Transverse colon (tissue), 4 donors: ENCODE data around the gene CES5A.
"Not testable (repeated sequence)": the region's sequence is repeated elsewhere in the genome, so short reads cannot be mapped to it uniquely, and the experiment has no call there.

ENCODE experiments used
- CTCF ChIP-seq, 5 experiments: fragments of 200-600 bp in 3 of 5; fragments of 450-650 bp in 2 of 5; sonication (generic) in 3 of 5; IDR thresholded peaks; 1 replicate in 2 of 5; 2 replicates in 3 of 5; pipeline ENCODE4 v1.5.1; 2016 to 2017; ENCODE audit warnings: antibody characterized with exemption in 5 of 5, inconsistent platforms in 3 of 5, mild to moderate bottlenecking in 2 of 5, moderate library complexity in 1 of 5
- EP300 ChIP-seq: sonication (generic); formaldehyde crosslinking; IDR thresholded peaks from one replicate; pipeline ENCODE4 v1.6.1; 2017; ENCODE audit warnings: antibody characterized with exemption, low read depth
- POLR2A ChIP-seq: fragments of 450-650 bp; IDR thresholded peaks from one replicate; pipeline ENCODE4 v1.6.1; 2016; ENCODE audit warnings: antibody characterized with exemption, mild to moderate bottlenecking, moderate library complexity
- POLR2AphosphoS5 ChIP-seq, 3 donors: sonication (generic); formaldehyde crosslinking; IDR thresholded peaks; one replicate each; pipeline ENCODE4 v1.6.1; 2016; ENCODE audit warnings: antibody characterized with exemption in 3 of 3

DNA sequence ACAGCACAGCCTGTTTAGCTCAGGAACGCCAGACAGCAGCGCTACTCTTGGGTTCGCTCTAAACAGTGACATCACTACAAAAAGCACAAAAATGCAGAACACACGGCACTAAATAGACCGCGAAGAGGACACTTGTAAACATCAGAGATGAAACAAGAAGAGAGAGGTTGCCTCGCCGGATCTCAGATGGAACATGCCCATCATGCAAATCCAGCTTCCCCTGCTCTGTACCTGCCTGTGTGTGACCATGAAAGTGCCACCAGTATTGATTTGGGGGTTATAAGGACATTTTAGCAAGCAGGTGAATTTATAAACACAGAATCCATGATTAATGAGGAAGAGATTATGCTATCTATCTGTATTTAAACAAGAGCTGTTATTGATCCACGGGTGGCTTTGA is 61.4 kb downstream of the CES5A start:
- TF ChIP-seq CTCF (IDR thresholded peaks at IDR 0.05); EP300; POLR2A; POLR2AphosphoS5 (IDR thresholded peaks at IDR 0.05): not testable (repeated sequence)
